Measurements from ENCODE around the gene POU3F2.

Gene POU3F2

GRCh38 chr6:98836025-98836961 is 1.9 kb downstream of the POU3F2 start:
- H3K4me3 ChIP-seq (replicated peaks in 1 of 2; ENCODE audit: low read depth in 2 of 2, low read length in 2 of 2) = no peak overlapping the region
- no peak for DNase-seq (ENCODE audit: low read depth in 2 of 2)
- TF ChIP-seq CTCF (IDR thresholded peaks at IDR 0.05; ENCODE audit: low read depth, low read length) = no peak

GRCh38 chr6:98836962-98837944 is 2.9 kb downstream of the POU3F2 start:
- DNase-seq (ENCODE audit: low read depth in 2 of 2) = no peak
- no peak overlapping the region for H3K4me3 ChIP-seq (replicated peaks in 1 of 2; ENCODE audit: low read depth in 2 of 2, low read length in 2 of 2)
- no peak for TF ChIP-seq CTCF (IDR thresholded peaks at IDR 0.05; ENCODE audit: low read depth, low read length)

- no peak overlapping the region for H3K4me3 ChIP-seq (replicated peaks in 1 of 2; ENCODE audit: low read depth in 2 of 2, low read length in 2 of 2)
- DNase-seq (ENCODE audit: low read depth in 2 of 2) = no peak
- TF ChIP-seq CTCF (IDR thresholded peaks at IDR 0.05; ENCODE audit: low read depth, low read length) = no peak
Observed at GRCh38 chr6:98838032-98838431, 3.7 kb downstream of the POU3F2 start.

- no peak for DNase-seq (ENCODE audit: low read depth in 2 of 2)
- no peak overlapping the region for H3K4me3 ChIP-seq (replicated peaks in 1 of 2; ENCODE audit: low read depth in 2 of 2, low read length in 2 of 2)
- no peak for TF ChIP-seq CTCF (IDR thresholded peaks at IDR 0.05; ENCODE audit: low read depth, low read length)
Observed at GRCh38 chr6:98838975-98839374, 4.6 kb downstream of the POU3F2 start.

- peak; percentile 15 to 55 for DNase-seq (ENCODE audit: low read depth in 2 of 2)
- TF ChIP-seq CTCF (IDR thresholded peaks at IDR 0.05; ENCODE audit: low read depth, low read length) = peak; percentile 44
- H3K4me3 ChIP-seq (replicated peaks in 1 of 2; ENCODE audit: low read depth in 2 of 2, low read length in 2 of 2) = no peak overlapping the region
Observed at GRCh38 chr6:98839781-98840361, 5.5 kb downstream of the POU3F2 start.

GRCh38 chr6:98840385-98840784 is 6.0 kb downstream of the POU3F2 start:
- DNase-seq (ENCODE audit: low read depth in 2 of 2) = no peak
- no peak for TF ChIP-seq CTCF (IDR thresholded peaks at IDR 0.05; ENCODE audit: low read depth, low read length)
- H3K4me3 ChIP-seq (replicated peaks in 1 of 2; ENCODE audit: low read depth in 2 of 2, low read length in 2 of 2) = no peak overlapping the region

Data from cardiac fibroblast (primary cell).